NCI-H345 (cell line): ENCODE data around the gene EDN3.
"Not testable (repeated sequence)": the region's sequence is repeated elsewhere in the genome, so short reads cannot be mapped to it uniquely, and the experiment has no call there.

Experiments
- DNase-seq: peaks from one replicate; lab custom pipeline; 2025; lab: John Stamatoyannopoulos, UW

Gene EDN3

DNA sequence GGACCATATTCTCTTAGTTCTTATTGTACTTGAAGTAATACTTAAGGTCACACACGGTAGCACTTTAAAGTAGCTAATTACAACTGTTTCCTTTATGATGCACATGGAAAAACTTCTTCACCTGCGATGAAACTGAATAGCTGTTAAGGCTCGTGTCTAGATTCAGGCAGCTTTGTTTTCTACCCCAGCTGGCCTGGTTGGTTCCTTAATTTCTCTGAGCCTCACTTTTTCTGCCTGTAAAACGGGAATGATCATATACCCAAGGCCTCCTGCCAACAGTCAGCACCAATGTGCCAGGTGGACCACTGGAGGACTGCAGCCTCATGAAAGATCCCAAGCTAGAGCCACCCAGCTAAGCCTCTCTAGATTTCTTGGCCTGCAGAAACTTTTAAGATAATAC is 35.0 kb downstream of the EDN3 start:
- no peak for DNase-seq

DNA sequence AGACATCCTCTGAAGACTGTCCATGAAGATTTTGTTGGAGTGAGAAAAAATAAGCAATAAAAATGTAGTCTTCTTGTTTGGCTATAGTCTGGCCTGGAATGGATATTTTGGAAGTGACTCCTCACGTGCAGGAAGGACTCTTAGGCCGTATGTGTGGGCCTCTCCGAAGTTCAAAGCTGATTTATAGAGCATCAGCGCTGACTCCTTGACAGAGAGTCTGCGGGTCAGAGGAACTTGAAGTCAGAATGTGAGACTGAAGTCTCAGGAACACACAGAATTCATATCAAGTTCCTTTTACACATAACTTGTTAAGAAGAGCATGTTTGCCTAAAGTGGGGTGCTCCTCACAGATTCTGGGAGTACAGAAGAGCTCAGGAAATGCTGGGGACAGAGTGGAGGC is 36.1 kb downstream of the EDN3 start:
- no peak for DNase-seq

DNA sequence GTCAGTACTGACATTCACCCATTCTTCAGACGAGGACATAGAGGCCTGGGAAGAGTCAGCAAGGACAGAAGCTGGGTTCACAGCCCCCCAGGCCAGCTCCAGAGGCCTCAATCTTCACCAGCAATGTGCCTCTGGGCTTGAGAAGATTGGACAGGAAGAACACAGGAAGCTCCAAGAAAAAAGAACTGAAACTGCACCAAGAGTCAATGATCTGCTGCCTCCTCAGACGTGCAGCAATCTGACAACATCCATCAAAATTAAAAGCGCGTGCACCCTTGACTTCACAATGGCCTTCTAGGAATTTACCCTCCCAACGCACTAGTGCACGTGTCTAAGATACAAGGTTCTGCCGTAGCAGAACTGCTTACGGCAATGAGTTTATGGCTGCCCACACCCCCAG is 38.0 kb downstream of the EDN3 start:
- DNase-seq = not testable (repeated sequence)

DNA sequence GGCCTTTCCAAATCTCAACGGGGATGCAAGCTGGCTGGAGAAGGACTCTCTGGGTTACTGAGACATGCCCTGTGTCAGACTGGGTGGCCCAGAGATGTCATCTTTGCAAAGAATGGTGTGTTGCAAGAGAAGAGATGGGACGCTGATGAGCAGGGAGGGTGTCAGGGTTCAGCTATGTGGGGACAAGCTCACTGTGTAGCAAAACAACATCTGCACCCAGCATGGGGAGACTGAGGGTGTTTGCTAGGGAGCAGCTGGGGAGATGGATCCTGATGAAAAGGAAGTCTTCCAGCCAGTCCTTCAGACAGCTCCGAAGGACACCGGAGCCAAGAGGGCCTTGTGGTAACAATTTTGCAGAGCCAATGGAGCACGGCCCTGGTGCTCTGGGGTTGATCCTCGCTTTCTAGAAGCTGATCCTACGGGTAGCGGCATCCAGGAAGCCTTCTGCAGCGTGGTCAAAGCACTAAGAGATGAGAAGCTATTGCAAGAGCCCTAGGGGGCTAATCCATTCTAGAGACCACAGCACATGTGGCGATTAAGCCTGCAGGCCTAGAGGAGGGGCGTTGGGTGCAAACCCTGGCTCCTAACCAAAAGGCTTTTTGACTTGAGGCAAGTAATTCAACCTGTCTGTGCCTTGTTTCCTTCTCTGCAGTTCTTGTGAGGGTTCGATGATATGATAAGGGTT is 39.9 kb downstream of the EDN3 start:
- no peak for DNase-seq

DNA sequence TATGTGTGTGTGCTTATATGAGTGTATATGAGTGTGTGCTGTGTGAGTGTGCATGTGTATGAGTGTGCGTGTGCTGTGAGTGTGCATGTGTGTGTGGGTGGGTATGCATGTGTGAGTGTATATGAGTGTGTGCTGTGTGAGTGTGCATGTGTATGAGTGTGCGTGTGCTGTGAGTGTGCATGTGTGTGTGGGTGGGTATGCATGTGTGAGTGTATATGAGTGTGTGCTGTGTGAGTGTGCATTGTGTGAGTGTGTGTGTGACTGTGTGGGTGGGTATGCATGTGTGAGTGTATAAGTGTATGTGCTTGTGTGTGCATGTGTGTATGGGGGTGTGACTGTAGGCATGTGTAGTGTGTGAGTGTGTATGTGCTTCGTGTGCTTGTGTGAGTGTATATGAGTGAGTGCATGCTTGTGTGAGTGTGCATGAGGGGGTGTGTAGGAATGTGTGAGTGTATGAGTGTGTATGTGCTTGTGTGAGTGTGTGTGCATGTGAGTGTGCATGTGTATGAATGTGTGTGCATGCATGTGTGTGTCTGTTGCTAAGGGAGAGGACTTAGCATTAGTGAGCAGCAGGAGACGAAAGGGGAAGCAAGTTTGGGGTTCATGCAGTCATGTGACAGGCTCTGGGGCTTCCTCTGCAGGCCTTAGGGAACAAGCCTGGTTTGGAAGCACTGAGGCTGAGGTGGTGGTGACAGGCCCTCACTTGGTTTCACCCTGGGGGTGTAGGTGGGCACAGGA is 41.0 kb downstream of the EDN3 start:
- not testable (repeated sequence) for DNase-seq

DNA sequence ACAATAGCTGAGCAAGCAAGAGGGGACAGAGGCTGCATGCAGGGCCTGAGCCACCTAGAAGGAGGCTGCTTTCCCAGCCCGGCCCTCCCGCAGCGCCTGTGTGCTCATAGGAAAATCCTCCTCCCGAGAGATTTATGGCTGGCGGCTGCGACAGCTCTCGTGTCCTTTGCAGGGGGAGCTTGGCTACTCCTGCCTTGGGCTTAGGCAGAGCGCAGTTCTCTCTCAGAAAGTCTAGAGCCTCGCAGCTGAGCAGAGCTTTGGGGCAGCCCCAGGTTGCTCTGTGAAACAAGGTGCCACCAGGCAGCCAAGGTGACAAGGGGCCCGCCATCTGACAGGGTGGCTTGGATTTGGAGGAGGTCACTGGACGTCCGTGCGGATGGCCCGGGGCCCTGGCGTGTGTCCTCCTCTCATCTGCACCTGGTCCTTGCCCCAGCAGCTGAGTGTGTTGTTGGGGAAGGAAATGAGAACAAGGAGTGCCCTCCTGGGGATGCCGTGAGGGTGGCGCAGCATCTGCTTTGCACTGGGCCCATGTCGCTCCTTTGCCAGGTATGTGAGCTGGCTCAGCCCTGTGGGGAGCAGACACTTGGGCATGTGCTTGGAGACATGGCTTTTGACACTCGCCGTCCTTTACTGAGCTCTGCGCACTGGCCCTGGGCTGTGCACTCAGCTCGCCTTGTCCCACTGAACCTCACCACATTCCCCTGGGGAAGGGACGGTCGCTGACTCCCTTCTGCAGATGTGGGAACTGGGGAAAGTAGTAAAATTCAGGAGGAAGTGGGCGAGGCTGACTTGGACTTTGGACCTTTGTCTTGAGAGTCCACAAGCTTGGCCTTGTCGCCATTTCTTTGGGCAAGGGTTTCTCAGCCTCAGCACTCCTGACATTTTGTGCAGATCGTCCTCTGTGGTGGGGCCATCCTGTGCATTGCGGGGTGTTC is 41.9 kb downstream of the EDN3 start:
- DNase-seq = no peak

DNA sequence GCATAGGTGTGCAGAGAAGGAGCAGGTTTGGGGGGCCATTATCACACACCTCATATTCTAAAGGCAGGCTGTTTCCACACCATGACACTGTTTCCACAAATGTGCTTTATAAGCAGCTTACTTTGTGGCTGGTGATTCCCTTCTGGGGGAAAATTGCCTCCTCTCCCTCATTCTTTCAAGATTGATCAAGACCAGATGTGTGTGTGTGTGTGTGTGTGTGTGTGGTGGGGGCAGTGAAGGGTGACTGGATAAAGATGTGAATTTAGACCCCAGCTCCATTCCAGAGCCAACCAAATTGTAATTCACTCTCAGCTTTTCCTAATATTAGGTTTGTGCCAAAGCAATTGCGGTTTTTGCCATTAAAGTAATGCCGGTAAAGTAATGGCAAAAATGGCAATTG is 45.6 kb downstream of the EDN3 start:
- DNase-seq = no peak

DNA sequence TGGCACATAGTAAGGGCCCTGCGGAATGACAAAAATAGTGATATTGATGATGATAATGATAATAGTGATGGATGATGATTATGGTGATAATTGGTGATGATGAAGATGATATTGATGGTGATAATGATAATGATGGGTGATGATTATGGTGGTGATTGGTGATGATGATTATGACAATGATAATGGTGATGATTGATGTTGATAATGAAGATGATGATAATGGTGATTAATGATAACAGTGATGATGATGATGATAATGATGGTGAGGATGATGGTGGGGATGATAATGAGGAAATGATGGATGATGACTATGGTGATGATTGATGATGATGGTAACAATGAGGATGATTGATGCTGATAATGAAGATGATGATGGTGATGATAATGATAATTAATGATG is 48.9 kb downstream of the EDN3 start:
- no peak for DNase-seq

DNA sequence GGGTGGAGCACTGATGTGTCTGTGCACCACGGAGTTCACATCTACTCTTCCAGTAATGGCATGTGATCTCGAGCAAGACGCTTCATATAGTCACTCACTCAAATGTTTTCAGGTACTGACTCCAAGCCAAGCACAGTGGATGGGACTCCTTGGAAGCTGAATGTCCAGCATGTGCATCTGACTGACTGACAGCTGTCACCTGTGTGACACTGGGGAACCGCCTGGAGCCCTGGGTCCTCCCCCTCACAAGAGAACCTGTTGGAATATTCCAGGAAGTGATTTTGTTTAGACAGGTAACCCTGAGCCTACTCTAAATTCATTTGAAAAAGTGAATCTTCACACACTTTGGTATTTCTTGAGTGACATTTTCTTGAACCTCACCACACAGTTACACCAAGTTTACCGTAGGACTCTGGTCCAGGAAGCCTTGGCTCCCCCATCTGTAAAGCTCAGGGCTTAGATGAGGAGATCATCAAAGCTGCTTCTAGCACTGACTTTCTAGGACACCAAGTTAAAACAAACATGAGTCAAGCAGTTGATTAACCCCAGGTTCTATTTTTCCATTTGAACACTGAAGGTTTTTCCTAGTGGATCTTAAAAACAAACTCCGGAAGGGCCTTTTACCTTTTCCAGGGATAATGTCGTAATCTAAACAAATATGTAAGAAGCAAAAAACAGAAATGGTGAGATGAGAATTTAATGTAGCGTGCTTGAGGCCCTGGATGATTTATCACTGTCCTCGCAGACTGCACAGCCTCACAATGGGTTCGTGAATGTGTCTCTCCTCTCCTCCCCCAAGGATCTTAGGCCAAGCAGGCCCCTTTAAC is 50.1 kb downstream of the EDN3 start:
- no peak for DNase-seq

DNA sequence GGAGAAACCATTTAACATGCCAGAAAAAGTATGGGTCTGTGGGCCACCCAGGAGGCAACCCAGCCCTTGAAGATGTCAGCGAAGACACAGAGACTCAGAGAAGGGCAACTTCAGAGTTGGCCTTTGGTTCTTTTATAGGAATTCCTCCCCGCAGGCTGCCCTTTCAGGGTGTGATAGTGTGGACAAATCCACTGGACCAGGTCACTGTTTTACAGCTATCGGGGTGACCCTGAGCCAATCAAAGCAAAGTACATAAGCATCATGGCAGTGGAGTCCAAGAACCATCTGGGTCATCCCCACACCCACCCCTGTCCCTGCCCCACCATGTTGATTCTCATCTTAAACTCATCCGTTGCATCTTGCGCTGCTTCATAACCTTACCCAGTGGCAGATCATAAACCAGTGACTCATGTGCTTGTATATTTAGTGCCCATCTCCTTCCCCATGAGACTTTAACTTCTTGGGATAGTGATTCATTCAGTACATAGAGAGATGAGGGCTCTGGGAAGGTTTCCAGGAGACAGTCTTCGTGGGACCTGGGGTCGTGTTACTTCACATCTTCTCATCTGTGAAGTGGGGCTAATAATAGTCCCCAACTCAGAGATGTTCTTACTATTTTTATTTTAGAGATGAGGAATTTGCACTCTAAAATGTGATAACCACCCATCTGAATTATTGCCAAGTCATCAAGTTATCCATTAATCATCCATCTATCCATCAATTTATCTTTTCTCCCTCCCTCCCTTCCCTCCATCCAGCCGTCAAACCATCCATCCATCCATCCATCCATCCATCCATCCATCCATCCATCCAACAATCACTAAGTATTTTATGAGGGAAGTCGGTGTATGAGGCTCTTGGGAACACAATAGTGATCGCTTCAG is 51.0 kb downstream of the EDN3 start:
- no peak for DNase-seq

DNA sequence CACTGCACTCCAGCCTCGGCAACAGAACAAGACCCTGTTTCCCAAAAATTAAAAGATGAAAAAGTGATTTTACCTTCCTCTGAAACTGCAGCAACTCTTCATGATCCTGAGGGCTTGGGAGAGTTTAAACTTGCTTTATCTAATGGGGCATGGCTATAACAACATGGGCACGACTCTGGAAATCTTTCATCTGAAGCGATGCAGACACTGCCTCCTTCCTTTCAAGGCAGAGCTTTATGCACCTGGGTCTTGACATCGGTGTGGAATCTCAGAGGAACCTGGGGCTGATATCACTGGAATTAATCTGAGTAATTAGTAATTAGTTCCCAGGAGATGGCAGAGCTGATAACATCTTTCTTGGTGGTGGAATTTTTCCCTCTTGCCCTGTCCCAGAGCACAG is 52.1 kb downstream of the EDN3 start:
- no peak for DNase-seq

DNA sequence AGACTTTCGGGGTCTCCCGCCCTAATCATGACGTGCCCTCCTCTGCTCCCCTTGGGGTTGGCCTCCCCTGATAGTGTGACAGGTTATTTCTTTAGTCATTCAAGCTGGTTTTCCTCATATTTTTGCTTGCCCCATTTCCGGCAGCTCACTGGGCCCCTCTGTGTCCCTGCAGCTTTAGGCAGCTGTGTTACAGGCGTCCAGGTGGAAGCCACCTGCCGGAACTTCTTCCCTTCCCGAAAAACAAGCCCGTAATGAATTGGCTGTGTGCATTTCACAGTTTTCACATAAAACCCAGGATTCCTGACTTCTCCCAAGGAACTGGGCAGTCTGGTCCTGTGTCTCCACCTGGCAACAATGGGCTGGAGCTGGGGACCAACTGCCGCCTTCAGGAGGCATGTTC is 52.6 kb downstream of the EDN3 start:
- DNase-seq = no peak

DNA sequence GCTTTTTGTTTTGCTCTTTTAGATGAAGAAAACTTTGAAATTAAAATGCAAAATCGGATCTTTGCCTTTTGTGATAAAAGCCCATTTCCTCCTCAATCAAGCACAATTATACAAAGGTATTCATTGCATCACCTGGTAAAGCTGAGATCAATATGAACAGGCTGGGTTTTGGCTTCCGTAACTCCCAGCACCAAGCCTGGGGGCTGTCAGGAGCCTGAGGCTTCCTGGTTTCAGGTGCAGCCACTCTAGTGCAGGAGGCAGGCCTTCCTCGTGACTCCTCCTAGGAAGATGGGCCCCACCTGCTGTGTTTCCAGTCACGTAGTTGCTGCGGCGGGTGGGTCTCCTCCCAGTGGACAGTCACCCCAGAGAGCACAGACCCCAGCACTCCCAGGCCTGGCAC is 54.0 kb downstream of the EDN3 start:
- DNase-seq = no peak

DNA sequence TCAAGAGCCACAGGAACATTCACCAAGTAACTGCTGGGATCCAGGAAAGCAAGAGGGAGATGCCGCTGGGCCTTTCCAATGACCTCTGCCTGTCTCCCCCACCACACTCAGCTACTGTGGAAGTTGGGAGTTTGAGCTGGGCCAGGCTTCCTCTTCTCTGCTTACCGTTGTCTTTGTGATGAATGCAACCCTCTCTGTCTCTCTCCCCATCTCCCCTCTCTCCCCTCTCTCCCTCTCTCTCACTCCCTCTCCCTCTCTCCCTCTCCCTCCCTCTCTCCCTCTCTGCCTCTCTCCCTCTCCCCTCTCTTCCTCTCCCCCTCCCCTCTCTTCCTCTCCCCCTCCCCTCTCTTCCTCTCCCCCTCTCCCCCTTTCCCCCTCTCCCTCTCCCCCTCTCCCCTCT is 54.8 kb downstream of the EDN3 start:
- no peak for DNase-seq

DNA sequence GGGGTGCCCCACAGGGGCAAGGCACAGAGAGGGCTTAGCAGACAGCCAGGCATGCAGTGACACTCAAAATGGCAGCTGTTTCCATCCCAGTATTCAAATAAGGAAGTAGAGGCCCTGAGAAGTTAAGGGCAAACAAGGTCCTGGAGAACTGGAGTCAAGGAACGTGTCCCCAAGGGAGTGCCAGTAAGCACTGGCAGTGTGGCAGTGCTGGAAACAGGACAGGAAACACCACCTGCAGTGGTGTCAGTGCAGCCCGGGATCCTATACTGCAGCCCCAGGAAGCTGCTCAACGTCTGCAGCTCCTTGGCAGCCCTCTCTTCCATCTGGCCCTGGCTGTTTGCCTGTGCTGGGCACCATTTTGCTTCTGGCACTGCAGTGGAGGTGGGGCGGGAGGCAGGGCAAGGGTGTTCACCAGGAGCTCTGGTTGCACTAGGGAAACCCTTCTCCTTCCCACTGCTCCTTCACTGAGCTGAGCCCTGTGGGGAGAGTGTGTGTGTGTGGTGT is 56.3 kb downstream of the EDN3 start:
- no peak for DNase-seq

DNA sequence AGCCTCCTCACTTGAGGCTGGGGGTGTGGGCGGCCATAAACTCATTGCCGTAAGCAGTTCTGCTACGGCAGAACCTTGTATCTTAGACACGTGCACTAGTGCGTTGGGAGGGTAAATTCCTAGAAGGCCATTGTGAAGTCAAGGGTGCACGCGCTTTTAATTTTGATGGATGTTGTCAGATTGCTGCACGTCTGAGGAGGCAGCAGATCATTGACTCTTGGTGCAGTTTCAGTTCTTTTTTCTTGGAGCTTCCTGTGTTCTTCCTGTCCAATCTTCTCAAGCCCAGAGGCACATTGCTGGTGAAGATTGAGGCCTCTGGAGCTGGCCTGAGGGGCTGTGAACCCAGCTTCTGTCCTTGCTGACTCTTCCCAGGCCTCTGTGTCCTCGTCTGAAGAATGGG is 58.4 kb downstream of the EDN3 start:
- DNase-seq = not testable (repeated sequence)

DNA sequence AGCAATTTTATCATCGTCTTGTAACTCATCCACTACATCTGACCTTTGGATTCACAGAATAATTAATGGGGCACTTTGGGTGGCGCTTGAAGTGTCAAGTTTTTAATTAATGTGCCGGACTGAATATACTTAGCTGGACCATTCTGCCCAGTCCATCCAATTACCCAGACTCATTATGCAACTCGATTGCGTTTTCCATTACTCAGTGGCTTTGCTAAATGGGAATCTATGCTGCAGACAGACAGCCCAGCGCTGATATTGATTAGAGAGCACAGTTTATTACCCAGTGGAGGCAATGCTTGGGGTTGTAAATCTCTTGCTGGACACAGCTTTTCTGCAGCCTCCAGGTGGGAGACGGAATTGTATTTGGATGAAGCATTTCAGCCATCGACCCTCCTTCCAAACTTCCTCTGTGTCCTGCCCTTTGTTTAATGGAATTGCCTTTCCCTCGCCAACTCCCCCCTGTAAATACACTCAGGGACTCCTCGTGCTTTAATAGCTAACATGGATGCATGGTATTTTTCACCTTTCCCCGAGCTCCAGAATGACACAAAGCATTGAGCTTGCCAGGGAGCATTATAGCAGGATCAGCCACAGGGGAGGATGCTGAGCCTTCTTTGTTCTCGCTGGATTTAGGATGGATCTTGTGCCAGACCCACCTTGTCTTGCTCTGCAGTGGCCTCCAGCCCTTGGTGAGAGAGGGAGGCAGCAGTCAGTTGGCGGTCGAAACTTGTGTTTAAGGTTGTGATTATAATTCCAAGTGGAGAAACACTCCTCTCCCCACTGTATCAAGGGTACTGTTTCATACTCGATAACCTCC is 59.7 kb downstream of the EDN3 start:
- DNase-seq = no peak

DNA sequence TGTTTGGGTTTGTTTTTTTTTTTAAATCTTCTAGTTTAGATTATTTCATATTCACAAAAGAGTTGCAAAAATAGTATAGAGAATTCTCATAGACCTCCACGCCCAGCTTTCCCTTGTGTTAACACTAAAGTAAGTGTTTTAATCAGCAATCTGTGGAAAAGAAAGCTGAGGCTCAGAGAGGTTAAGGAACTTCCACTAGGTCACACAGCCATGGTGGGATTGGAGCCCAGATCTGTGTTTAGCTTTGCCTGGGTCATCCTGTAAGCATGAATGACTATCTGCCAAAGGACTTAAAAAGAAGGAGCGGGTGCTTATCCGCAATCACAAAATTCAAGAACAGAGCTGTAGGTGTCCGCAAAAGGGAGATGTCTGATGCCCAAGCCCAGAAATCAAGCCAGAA is 60.5 kb downstream of the EDN3 start:
- DNase-seq = no peak

DNA sequence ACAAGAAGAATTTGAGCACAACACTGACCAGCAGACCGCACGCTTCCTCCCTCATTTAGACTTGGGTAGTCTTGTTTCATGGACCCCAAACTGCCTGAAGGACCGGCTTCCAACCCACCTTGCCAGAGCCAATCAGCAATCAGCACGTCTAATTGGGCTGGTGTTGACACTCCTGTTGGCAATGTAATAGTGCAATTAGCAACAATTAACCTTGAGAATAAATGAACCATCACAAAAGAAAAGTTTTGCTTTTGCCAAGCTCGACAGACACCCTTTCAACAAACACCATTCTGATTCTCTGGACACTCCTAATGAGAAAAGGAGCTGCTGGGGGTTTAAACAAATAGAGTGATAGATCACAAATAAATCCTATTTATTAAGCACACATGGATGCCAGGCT is 61.0 kb downstream of the EDN3 start:
- DNase-seq = no peak

DNA sequence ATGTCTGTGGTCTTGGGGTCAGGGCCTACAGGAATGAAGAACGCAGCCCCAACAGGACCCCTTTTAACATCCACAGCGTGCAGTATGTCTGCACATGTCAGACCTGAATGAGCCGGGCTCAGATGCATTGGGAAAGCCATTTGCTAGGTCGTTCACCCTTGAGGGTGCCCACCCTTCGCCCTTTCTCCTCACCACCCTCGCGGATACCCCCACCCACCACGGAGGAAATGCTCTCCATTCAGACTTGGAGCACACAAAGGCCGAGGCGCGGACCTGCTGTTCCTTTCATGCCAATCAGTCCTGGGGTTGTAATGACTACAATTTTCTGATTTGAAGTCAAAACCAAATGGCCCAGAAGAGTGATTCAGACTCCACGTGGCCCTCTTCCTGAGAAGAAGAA is 62.7 kb downstream of the EDN3 start:
- DNase-seq = no peak
